H1 (cell line): ENCODE measurements around the gene DNAH10. TPM values are rescaled to one million over a fixed set of nuclear protein-coding genes. Genes with fewer than 3 reads are reported as not detected.

Experiments used
- ATF2 ChIP-seq: IDR thresholded peaks from 2 replicates; pipeline ENCODE4 v1.6.1; 2012; ENCODE audit warnings: low read length, inconsistent platforms
- CBX8 ChIP-seq: fragments of 300-800, 300-1000 bp; sonication (generic); IDR thresholded peaks from 2 replicates; pipeline ENCODE4 v1.7.1; 2016; ENCODE audit warnings: low read depth, low read length, borderline replicate concordance
- CREB1 ChIP-seq: IDR thresholded peaks from 2 replicates; pipeline ENCODE4 v1.6.1; 2012; ENCODE audit warnings: inconsistent platforms
- CTCF ChIP-seq, 3 experiments: IDR thresholded peaks; 1 replicate in 2 of 3; 2 replicates in 1 of 3; pipeline versions ENCODE4 v1.5.1 to v1.6.1; 2011; ENCODE audit warnings: low read length in 3 of 3, mild to moderate bottlenecking in 3 of 3, inconsistent platforms in 2 of 3, low read depth in 1 of 3, moderate library complexity in 1 of 3; ENCODE audit not compliant: insufficient read depth in 1 of 3; ENCODE audit errors: control extremely low read depth in 1 of 3
- GTF2F1 ChIP-seq: IDR thresholded peaks from 2 replicates; pipeline ENCODE4 v1.6.1; 2012; ENCODE audit warnings: low read depth, low read length, improper control_type of control experiment, borderline replicate concordance
- MAX ChIP-seq: IDR thresholded peaks from 2 replicates; pipeline ENCODE4 v1.6.1; 2012; ENCODE audit warnings: inconsistent platforms
- NRF1 ChIP-seq: IDR thresholded peaks from 2 replicates; pipeline ENCODE4 v1.6.1; 2011; ENCODE audit warnings: mild to moderate bottlenecking, low read depth, low read length, improper control_type of control experiment
- RBBP5 ChIP-seq: IDR thresholded peaks from 2 replicates; pipeline ENCODE4 v1.7.1; 2012; ENCODE audit warnings: low read depth, mild to moderate bottlenecking, inconsistent platforms, low read length, moderate library complexity, borderline replicate concordance
- SP1 ChIP-seq: IDR thresholded peaks from 2 replicates; pipeline ENCODE4 v1.6.1; 2011; ENCODE audit warnings: low read depth, low read length
- SP2 ChIP-seq: IDR thresholded peaks from 2 replicates; pipeline ENCODE4 v1.6.1; 2012; ENCODE audit warnings: mild to moderate bottlenecking, low read length, inconsistent platforms
- TAF1 ChIP-seq: IDR thresholded peaks from 2 replicates; pipeline ENCODE4 v1.6.1; 2011; ENCODE audit warnings: mild to moderate bottlenecking, low read depth, low read length
- polyA plus RNA-seq, 7 experiments: library from polyadenylated mRNA; depleted of rRNA in 3 of 7; stranded (reverse) in 5 of 7; unstranded in 2 of 7; fragments of >200 nt in 5 of 7; fragments of 200-250 nt in 2 of 7; gene quantifications; 1 replicate in 5 of 7; 2 replicates in 1 of 7; 4 replicates in 1 of 7; pipeline versions ENCODE4 v1.2.1 to v1.2.3, GENCODE V29; 2011 to 2013; ENCODE audit warnings: missing spikeins in 2 of 7, mixed read lengths in 2 of 7
- total RNA-seq: library from RNA; stranded (reverse); fragmentation: NEBNext Ultra II Directional; extraction: Animal tissue kit (Norgen Biotek cat#: 25700); gene quantifications from 2 replicates; pipeline ENCODE4 v1.2.1, GENCODE V29; 2021

DNAH10 gene
- total and polyA plus RNA-seq, 2 of the 8 experiments (the other 6 are each of a cell fraction or from before 2014, with no cell fraction given): 0.02 to 0.24 TPM

- TF ChIP-seq ATF2 (no peak), CREB1 (no peak), TAF1 (no peak), RBBP5 (no peak), NRF1 (no peak), CBX8 (no peak), SP2 (no peak), SP1 (no peak), MAX (no peak), CTCF (IDR thresholded peaks at IDR 0.05; ENCODE audit: control extremely low read depth in 1 of 3, insufficient read depth in 1 of 3, low read depth in 1 of 3, low read length in 3 of 3) (no peak), GTF2F1 (no peak)
- TF ChIP-seq, all 59 proteins: peak for 0
These were observed 10.1 kb upstream of the DNAH10 start (continued) for GRCh38 chr12:123752046-123752445.
